Endothelial cell (in vitro differentiated cells): ENCODE measurements around the gene RNU1-4. TPM values are rescaled to one million over a fixed set of nuclear protein-coding genes. Genes with fewer than 3 reads are reported as not detected.
A peak's percentile ranks its signal among the peaks of the same experiment; 100 is the strongest.
"Not testable (repeated sequence)": the region's sequence is repeated elsewhere in the genome, so short reads cannot be mapped to it uniquely, and the experiment has no call there.

Experiments used
- DNase-seq: peaks from one replicate; pipeline ENCODE4 v3.0.0; 2021; ENCODE audit warnings: low spot score
- H3K27ac Mint-ChIP-seq: one replicate; pipeline ENCODE4 v1.8.0; 2021; ENCODE audit warnings: mixed read lengths, inconsistent platforms; ENCODE audit not compliant: unreplicated experiment
- H3K27me3 Mint-ChIP-seq: one replicate; pipeline ENCODE4 v1.8.0; 2021; ENCODE audit warnings: mild to moderate bottlenecking, moderate library complexity, mixed read lengths, inconsistent platforms; ENCODE audit not compliant: unreplicated experiment
- H3K36me3 Mint-ChIP-seq: one replicate; pipeline ENCODE4 v1.8.0; 2021; ENCODE audit warnings: mild to moderate bottlenecking, low read depth, mixed read lengths, inconsistent platforms; ENCODE audit not compliant: unreplicated experiment
- H3K4me1 Mint-ChIP-seq: one replicate; pipeline ENCODE4 v1.8.0; 2021; ENCODE audit warnings: mild to moderate bottlenecking, mixed read lengths, inconsistent platforms; ENCODE audit not compliant: unreplicated experiment
- H3K4me3 Mint-ChIP-seq: one replicate; pipeline ENCODE4 v1.8.0; 2021; ENCODE audit warnings: mild to moderate bottlenecking, mixed read lengths, inconsistent platforms; ENCODE audit not compliant: unreplicated experiment
- H3K9me3 Mint-ChIP-seq: one replicate; pipeline ENCODE4 v1.8.0; 2021; ENCODE audit warnings: mixed read lengths, inconsistent platforms; ENCODE audit not compliant: unreplicated experiment
- total RNA-seq: library from RNA; stranded (reverse); fragmentation: NEBNext Ultra II Directional; extraction: Animal tissue kit (Norgen Biotek cat#: 25700); gene quantifications from one replicate; pipeline ENCODE4 v1.2.1, GENCODE V29; 2021; ENCODE audit not compliant: unreplicated experiment
- TF ChIP-seq, protein P1 (sequence below): fragments of 200-600 bp; sonication (generic); IDR thresholded peaks from one replicate; pipeline ENCODE4 v1.5.0; 2021; ENCODE audit warnings: antibody characterized with exemption; ENCODE audit not compliant: unreplicated experiment

Gene RNU1-4
- total RNA-seq, 1 donor from 2014 or later, result 3,428 TPM

DNA sequence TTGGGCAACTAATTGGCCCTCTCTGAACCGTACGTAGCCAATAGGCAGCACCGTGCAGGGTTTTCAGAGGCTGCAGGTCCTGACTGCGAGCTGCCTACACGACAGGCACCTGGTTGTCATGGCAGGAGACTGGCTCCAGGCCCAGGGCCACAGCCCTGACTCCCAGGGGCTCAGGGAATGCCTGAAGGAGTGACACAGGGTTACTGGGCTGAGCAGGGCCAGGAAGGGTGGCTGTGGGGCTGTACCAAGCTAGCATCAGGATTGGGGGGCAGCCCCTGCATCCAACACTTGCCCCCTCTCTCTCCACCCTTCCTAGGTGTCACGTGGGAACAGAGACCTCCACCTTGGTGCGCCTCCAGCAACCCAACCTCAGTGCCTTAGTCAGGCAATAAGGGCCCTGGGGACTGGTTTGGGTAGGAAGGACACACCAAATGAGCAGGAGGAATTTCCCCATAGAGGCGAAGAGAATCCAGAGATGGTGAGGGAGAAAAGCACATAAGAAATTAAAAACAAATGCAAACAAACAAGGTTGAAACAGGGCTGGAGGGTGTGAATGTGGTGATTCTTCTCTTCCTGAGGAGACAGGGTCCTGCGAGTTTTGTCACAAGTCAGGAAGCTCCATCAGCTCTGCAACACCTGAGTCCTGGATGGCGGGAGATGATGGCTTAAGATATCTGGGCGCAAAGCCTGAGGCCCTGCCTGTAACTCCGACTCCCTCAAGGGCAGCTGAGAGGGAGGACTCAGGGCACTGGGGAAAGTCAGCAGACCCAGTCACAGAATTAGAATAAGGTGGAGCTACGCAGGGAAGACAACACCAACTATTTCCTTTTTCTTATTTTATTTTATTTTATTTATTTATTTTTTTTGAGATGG is 19.7 kb upstream of the RNU1-4 start:
- H3K27me3 Mint-ChIP-seq, result peaks cover 11% of the 10 kb centered on the region
- no peaks in the 10 kb centered on the region for H3K9me3 Mint-ChIP-seq
- no peak overlapping the region for H3K4me3 Mint-ChIP-seq
- TF ChIP-seq, protein P1, sequence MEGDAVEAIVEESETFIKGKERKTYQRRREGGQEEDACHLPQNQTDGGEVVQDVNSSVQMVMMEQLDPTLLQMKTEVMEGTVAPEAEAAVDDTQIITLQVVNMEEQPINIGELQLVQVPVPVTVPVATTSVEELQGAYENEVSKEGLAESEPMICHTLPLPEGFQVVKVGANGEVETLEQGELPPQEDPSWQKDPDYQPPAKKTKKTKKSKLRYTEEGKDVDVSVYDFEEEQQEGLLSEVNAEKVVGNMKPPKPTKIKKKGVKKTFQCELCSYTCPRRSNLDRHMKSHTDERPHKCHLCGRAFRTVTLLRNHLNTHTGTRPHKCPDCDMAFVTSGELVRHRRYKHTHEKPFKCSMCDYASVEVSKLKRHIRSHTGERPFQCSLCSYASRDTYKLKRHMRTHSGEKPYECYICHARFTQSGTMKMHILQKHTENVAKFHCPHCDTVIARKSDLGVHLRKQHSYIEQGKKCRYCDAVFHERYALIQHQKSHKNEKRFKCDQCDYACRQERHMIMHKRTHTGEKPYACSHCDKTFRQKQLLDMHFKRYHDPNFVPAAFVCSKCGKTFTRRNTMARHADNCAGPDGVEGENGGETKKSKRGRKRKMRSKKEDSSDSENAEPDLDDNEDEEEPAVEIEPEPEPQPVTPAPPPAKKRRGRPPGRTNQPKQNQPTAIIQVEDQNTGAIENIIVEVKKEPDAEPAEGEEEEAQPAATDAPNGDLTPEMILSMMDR, result no peak
- no peaks in the 10 kb centered on the region for H3K4me1 Mint-ChIP-seq
- H3K36me3 Mint-ChIP-seq, result peaks cover 3% of the 10 kb centered on the region
- no peak overlapping the region for H3K27ac Mint-ChIP-seq
- no peak for DNase-seq

GRCh38 chr1:16721871-16722641 is 18.3 kb upstream of the RNU1-4 start:
- H3K9me3 Mint-ChIP-seq, result no peaks in the 10 kb centered on the region
- peaks cover 9% of the 10 kb centered on the region for H3K27me3 Mint-ChIP-seq
- no peak overlapping the region for H3K27ac Mint-ChIP-seq
- DNase-seq, result no peak
- peaks cover 1% of the 10 kb centered on the region for H3K36me3 Mint-ChIP-seq
- TF ChIP-seq, protein P1, result no peak
- no peak overlapping the region for H3K4me3 Mint-ChIP-seq
- H3K4me1 Mint-ChIP-seq, result no peaks in the 10 kb centered on the region

GRCh38 chr1:16724718-16725438 is 15.4 kb upstream of the RNU1-4 start:
- no peak overlapping the region for H3K4me3 Mint-ChIP-seq
- H3K27ac Mint-ChIP-seq, result no peak overlapping the region
- peak; percentile 24 for DNase-seq
- H3K27me3 Mint-ChIP-seq, result no peaks in the 10 kb centered on the region
- no peaks in the 10 kb centered on the region for H3K36me3 Mint-ChIP-seq
- no peaks in the 10 kb centered on the region for H3K9me3 Mint-ChIP-seq
- no peaks in the 10 kb centered on the region for H3K4me1 Mint-ChIP-seq
- TF ChIP-seq, protein P1, result no peak

DNA sequence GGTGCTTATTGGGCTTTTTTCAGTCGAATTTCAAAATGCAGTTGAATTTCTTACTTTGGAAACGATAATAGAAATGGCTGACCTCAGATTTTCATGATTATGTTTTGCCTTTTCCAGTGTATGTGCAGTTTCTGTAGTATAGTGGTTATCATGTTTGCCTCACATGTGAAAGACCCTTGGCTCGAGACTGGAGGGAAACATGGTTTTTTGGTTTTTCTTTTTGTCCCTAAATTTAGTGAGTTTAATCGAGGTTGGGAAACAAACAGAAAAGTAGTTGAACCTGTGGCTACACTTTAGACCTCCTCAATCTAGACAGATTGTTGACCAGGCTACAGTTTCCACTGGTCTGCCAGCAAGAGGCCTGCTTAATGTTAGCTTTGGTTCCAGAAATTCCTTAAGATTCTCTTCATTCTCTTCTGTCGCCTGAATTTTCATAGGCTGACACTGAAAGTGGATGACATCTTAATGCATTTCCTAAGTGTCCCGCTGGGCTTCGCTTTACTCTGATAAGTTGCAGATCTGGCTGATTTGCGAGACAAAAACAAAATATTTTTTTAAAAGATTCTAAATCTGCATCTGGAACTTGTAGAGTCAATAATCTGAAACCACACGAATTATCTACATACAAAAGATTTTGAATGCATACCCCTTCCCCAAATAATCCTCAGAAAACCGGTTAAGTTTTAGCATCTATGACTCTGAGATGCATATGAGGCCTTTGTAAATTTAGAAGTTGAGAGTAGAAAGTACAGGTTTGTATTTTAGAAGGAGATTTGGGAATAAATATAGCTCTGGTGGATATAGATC is 14.7 kb upstream of the RNU1-4 start:
- not testable (repeated sequence) for H3K27me3 Mint-ChIP-seq, H3K4me1 Mint-ChIP-seq, H3K4me3 Mint-ChIP-seq, H3K36me3 Mint-ChIP-seq, DNase-seq, H3K27ac Mint-ChIP-seq, H3K9me3 Mint-ChIP-seq
